ENCODE data around the gene MAP2K4. TPM values are rescaled to one million over a fixed set of nuclear protein-coding genes. Genes with fewer than 3 reads are reported as not detected.

Gene MAP2K4
- total RNA-seq, 4 donors from 2014 or later, result 23.1 to 31.9 (median 31.0) TPM

DNA sequence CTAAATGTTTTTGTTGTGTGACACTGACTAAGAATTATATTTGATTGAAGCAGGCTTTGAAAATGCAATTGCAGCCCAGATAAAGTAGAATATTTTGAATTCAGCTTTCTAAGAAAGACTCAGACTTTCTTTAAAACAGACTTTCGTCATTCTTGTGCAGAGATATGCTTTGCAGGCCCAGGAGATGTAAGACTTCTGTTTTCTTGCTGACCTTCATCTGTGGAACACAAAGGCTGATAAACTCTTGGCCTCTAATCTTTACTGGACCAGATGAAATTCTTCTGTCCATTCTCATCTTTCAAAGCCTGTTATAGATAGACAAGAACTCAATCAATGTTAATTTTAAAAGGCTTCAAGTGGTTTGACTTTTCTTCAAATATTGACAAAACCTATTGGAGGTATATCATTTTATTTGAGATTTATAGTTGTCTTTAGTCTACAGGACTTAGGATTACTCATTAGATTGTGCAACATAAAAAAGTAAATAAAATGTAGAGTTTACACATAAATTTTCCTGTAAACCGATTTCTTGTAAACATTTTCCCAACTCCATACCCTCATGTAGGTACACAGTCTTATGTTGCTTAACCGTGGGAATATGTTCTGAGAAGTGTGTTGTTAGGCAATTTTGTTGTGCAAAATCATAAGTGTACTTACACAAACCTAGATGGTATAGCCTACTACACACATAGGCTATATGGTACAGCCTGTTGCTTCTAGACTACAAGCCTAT, 94.2 kb downstream of the MAP2K4 start:
- WGBS, result over 99% methylated on average over 3 of the region's 3 CpGs
- intact Hi-C loops (cut with DNase I), result no loop called here
- H3K36me3 ChIP-seq, result peaks cover 17 to 76% (median 46%) of the 10 kb centered on the region in 4 donors

DNA sequence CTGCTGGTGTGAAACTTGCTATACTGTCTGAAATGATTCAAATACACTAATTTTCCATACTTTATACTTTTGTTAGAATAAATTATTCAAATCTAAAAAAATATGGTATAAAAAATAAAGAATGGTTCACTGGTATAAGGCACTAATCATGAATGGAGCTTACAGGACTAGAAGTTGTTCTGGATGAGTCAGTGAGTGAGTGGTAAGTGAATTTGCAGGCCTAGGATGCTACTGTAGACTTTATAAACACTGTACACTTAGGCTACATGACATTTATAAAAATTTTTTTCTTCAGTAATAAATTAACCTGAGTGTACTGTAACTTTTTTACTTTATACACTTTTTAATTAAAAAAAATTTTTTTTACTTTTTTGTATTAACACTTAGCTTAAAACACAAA, 95.5 kb downstream of the MAP2K4 start:
- Histone ChIP-seq H3K36me3 (peaks cover 17 to 71% (median 46%) of the 10 kb centered on the region in 4 donors), H3K4me3 (no peak overlapping the region), H3K4me1 (no peaks in the 10 kb centered on the region), H3K27ac (replicated peaks in 1 of 4) (no peak overlapping the region), H3K9me3 (no peaks in the 10 kb centered on the region), H3K27me3 (no peaks in the 10 kb centered on the region)
- no peak for DNase-seq (ENCODE audit: extremely low spot score)
- intact Hi-C loops (cut with DNase I), result no loop called here
- TF ChIP-seq POLR2A (IDR thresholded peaks at IDR 0.05; ENCODE audit: low read depth) (no peak), POLR2AphosphoS5 (IDR thresholded peaks at IDR 0.05) (no peak), EP300 (IDR thresholded peaks at IDR 0.05) (no peak)
- TF ChIP-seq, protein P1, sequence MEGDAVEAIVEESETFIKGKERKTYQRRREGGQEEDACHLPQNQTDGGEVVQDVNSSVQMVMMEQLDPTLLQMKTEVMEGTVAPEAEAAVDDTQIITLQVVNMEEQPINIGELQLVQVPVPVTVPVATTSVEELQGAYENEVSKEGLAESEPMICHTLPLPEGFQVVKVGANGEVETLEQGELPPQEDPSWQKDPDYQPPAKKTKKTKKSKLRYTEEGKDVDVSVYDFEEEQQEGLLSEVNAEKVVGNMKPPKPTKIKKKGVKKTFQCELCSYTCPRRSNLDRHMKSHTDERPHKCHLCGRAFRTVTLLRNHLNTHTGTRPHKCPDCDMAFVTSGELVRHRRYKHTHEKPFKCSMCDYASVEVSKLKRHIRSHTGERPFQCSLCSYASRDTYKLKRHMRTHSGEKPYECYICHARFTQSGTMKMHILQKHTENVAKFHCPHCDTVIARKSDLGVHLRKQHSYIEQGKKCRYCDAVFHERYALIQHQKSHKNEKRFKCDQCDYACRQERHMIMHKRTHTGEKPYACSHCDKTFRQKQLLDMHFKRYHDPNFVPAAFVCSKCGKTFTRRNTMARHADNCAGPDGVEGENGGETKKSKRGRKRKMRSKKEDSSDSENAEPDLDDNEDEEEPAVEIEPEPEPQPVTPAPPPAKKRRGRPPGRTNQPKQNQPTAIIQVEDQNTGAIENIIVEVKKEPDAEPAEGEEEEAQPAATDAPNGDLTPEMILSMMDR (IDR thresholded peaks at IDR 0.05), result no peak

More for the DNA sequence above, 94.2 kb downstream of the MAP2K4 start:
- no peak for DNase-seq (ENCODE audit: extremely low spot score)
- Histone ChIP-seq H3K27ac (replicated peaks in 1 of 4) (no peak overlapping the region), H3K27me3 (no peaks in the 10 kb centered on the region), H3K4me3 (no peak overlapping the region), H3K4me1 (no peaks in the 10 kb centered on the region), H3K9me3 (no peaks in the 10 kb centered on the region)
- TF ChIP-seq POLR2A (IDR thresholded peaks at IDR 0.05; ENCODE audit: low read depth), result no peak

DNA sequence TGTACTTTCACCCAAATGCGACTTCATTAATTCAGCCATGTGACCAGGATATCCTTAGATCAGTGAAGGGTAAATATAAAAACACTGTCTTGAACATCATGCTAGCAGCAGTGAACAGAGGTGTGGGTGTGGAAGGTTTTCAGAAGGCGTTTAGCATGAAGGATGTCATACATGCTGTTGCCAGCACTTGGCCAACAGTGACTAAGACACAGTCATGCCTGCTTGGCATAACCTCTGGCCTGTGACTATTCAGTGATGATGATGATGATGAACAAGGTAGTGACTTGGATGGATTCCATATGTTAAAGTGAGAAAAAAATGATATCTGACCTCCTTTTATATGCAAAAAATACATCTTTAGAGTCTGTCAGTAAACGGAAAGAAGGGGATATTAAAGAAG, 97.9 kb downstream of the MAP2K4 start:
- TF ChIP-seq, protein P1 (IDR thresholded peaks at IDR 0.05), result no peak
- no peak for TF ChIP-seq EP300 (IDR thresholded peaks at IDR 0.05)
- Histone ChIP-seq H3K4me1 (peaks cover 0 to 4% (median 0%) of the 10 kb centered on the region in 4 donors), H3K27me3 (no peaks in the 10 kb centered on the region), H3K9me3 (no peaks in the 10 kb centered on the region), H3K36me3 (peaks cover 11 to 52% (median 36%) of the 10 kb centered on the region in 4 donors), H3K4me3 (no peak overlapping the region), H3K27ac (replicated peaks in 1 of 4) (no peak overlapping the region)
- 95% methylated on average over 3 of the region's 3 CpGs for WGBS
- no peak for DNase-seq (ENCODE audit: extremely low spot score)
- intact Hi-C loops (cut with DNase I), result no loop called here

- Histone ChIP-seq H3K4me1 (peaks cover 0 to 4% (median 0%) of the 10 kb centered on the region in 4 donors), H3K27me3 (no peaks in the 10 kb centered on the region), H3K9me3 (no peaks in the 10 kb centered on the region), H3K4me3 (no peak overlapping the region), H3K36me3 (peaks cover 22 to 46% (median 30%) of the 10 kb centered on the region in 4 donors), H3K27ac (replicated peaks in 1 of 4) (no peak overlapping the region)
- DNase-seq (ENCODE audit: extremely low spot score), result no peak
- TF ChIP-seq EP300 (IDR thresholded peaks at IDR 0.05), result no peak
- no peak for TF ChIP-seq POLR2AphosphoS5 (IDR thresholded peaks at IDR 0.05)
- no peak for TF ChIP-seq POLR2A (IDR thresholded peaks at IDR 0.05; ENCODE audit: low read depth)
- TF ChIP-seq, protein P1 (IDR thresholded peaks at IDR 0.05), result no peak
- intact Hi-C loops (cut with DNase I), result no loop called here
- WGBS, result 85% methylated on average over 6 of the region's 6 CpGs
These were observed 101.4 kb downstream of the MAP2K4 start for GRCh38 chr17:12122075-12122474.

GRCh38 chr17:12127177-12127576, 106.5 kb downstream of the MAP2K4 start:
- intact Hi-C loops (cut with DNase I), result no loop called here
- Histone ChIP-seq H3K4me3 (no peak overlapping the region), H3K4me1 (peaks cover 0 to 4% (median 0%) of the 10 kb centered on the region in 4 donors), H3K27ac (replicated peaks in 1 of 4) (no peak overlapping the region), H3K27me3 (no peaks in the 10 kb centered on the region), H3K9me3 (no peaks in the 10 kb centered on the region), H3K36me3 (peaks cover 33 to 76% (median 49%) of the 10 kb centered on the region in 4 donors)
- no peak for TF ChIP-seq POLR2AphosphoS5 (IDR thresholded peaks at IDR 0.05)
- TF ChIP-seq, protein P1 (IDR thresholded peaks at IDR 0.05), result no peak
- no peak for TF ChIP-seq EP300 (IDR thresholded peaks at IDR 0.05)
- TF ChIP-seq POLR2A (IDR thresholded peaks at IDR 0.05; ENCODE audit: low read depth), result no peak
- no peak for DNase-seq (ENCODE audit: extremely low spot score)
- 94% methylated on average over 2 of the region's 2 CpGs for WGBS
